ENCODE measurements around the gene SGK1. TPM values are rescaled to one million over a fixed set of nuclear protein-coding genes. Genes with fewer than 3 reads are reported as not detected.
"Not testable (repeated sequence)": the region's sequence is repeated elsewhere in the genome, so short reads cannot be mapped to it uniquely, and the experiment has no call there.

Gene SGK1
- total RNA-seq, 2 donors from 2014 or later, result 151 to 155 TPM

- no peak for TF ChIP-seq CTCF (IDR thresholded peaks at IDR 0.05)
- no peaks in the 10 kb centered on the region for H3K9me3 ChIP-seq
- no peak overlapping the region for H3K4me3 ChIP-seq
- no peaks in the 10 kb centered on the region for H3K36me3 ChIP-seq
- no peaks in the 10 kb centered on the region for H3K27me3 ChIP-seq
- H3K27ac ChIP-seq, result no peak overlapping the region
- no peak for DNase-seq (ENCODE audit: low spot score)
- H3K4me1 ChIP-seq, result no peaks in the 10 kb centered on the region
Measured at GRCh38 chr6:134221250-134221649, 96.7 kb downstream of the SGK1 start.

GRCh38 chr6:134217798-134218140 lies 100.1 kb downstream of the SGK1 start:
- TF ChIP-seq CTCF (IDR thresholded peaks at IDR 0.05), result no peak

GRCh38 chr6:134217105-134217797 lies 100.7 kb downstream of the SGK1 start:
- no peak overlapping the region for H3K27ac ChIP-seq
- H3K27me3 ChIP-seq, result no peaks in the 10 kb centered on the region
- H3K4me1 ChIP-seq, result no peaks in the 10 kb centered on the region
- no peaks in the 10 kb centered on the region for H3K36me3 ChIP-seq
- DNase-seq (ENCODE audit: low spot score), result no peak
- no peak overlapping the region for H3K4me3 ChIP-seq
- no peaks in the 10 kb centered on the region for H3K9me3 ChIP-seq
- no peak for TF ChIP-seq CTCF (IDR thresholded peaks at IDR 0.05)

More at GRCh38 chr6:134217798-134218140, 100.1 kb downstream of the SGK1 start:
- Histone ChIP-seq H3K4me3 (no peak overlapping the region), H3K4me1 (no peaks in the 10 kb centered on the region), H3K36me3 (no peaks in the 10 kb centered on the region), H3K9me3 (no peaks in the 10 kb centered on the region), H3K27me3 (no peaks in the 10 kb centered on the region), H3K27ac (no peak overlapping the region)
- no peak for DNase-seq (ENCODE audit: low spot score)

- no peak overlapping the region for H3K27ac ChIP-seq
- no peak overlapping the region for H3K4me3 ChIP-seq
Measured at GRCh38 chr6:134216301-134217010, 101.5 kb downstream of the SGK1 start.

GRCh38 chr6:134213410-134213809 lies 104.5 kb downstream of the SGK1 start:
- not testable (repeated sequence) for H3K27me3 ChIP-seq; H3K9me3 ChIP-seq; H3K4me3 ChIP-seq; H3K36me3 ChIP-seq; DNase-seq (ENCODE audit: low spot score); H3K4me1 ChIP-seq; H3K27ac ChIP-seq

More at GRCh38 chr6:134216301-134217010, 101.5 kb downstream of the SGK1 start:
- H3K4me1 ChIP-seq, result no peaks in the 10 kb centered on the region
- no peaks in the 10 kb centered on the region for H3K36me3 ChIP-seq
- H3K9me3 ChIP-seq, result no peaks in the 10 kb centered on the region
- H3K27me3 ChIP-seq, result no peaks in the 10 kb centered on the region
- TF ChIP-seq CTCF (IDR thresholded peaks at IDR 0.05), result no peak
- DNase-seq (ENCODE audit: low spot score), result no peak

GRCh38 chr6:134211297-134211696 lies 106.6 kb downstream of the SGK1 start:
- DNase-seq (ENCODE audit: low spot score), result no peak
- no peak for TF ChIP-seq CTCF (IDR thresholded peaks at IDR 0.05)
- Histone ChIP-seq H3K27ac (no peak overlapping the region), H3K4me1 (no peaks in the 10 kb centered on the region), H3K4me3 (no peak overlapping the region), H3K27me3 (no peaks in the 10 kb centered on the region), H3K9me3 (no peaks in the 10 kb centered on the region), H3K36me3 (no peaks in the 10 kb centered on the region)

Measured in right atrium auricular region (tissue), 2 donors.